Testis (tissue), 3 donors: ENCODE measurements around the gene CNTF. TPM values are rescaled to one million over a fixed set of nuclear protein-coding genes. Genes with fewer than 3 reads are reported as not detected.

Source experiments
- DNase-seq: peaks from one replicate; pipeline ENCODE4 v3.0.0-alpha.2; 2019
- H3K27ac ChIP-seq, 2 donors: fragments of 200-600 bp; sonication (generic); one replicate each; pipeline ENCODE4 v1.5.1; 2019
- H3K27me3 ChIP-seq: fragments of 200-600 bp; sonication (generic); one replicate; pipeline ENCODE4 v1.5.1; 2019
- H3K36me3 ChIP-seq: fragments of 200-600 bp; sonication (generic); one replicate; pipeline ENCODE4 v1.5.1; 2017; ENCODE audit warnings: low read depth; ENCODE audit errors: missing control alignments
- H3K4me1 ChIP-seq: fragments of 200-600 bp; sonication (generic); one replicate; pipeline ENCODE4 v1.5.1; 2019
- H3K4me3 ChIP-seq, 2 donors: fragments of 200-600 bp; sonication (generic); one replicate each; pipeline ENCODE4 v1.5.1; 2017 to 2019
- H3K9me3 ChIP-seq: fragments of 200-600 bp; sonication (generic); one replicate; pipeline ENCODE4 v1.5.1; 2017
- CTCF ChIP-seq, 3 experiments: fragments of 450-650 bp in 2 of 3; fragments of 200-600 bp in 1 of 3; sonication (generic) in 1 of 3; IDR thresholded peaks; one replicate each; pipeline ENCODE4 v1.5.1; 2016 to 2019; ENCODE audit warnings: antibody characterized with exemption in 3 of 3, mild to moderate bottlenecking in 2 of 3, moderate library complexity in 1 of 3
- POLR2A ChIP-seq: fragments of 450-650 bp; IDR thresholded peaks from one replicate; pipeline ENCODE4 v1.6.1; 2017; ENCODE audit warnings: antibody characterized with exemption, mild to moderate bottlenecking, moderate library complexity
- WGBS, 2 donors: methylation state at CpG; one replicate each; pipeline ENCODE4 v1.1.5; 2018; 5-methylcytosine and 5-hydroxymethylcytosine counted together
- intact Hi-C: fragments of 100-400 bp; cut with DNase I; formaldehyde crosslinking; loops from one replicate; pipeline ENCODE4 v1.15.1; 2023; ENCODE audit warnings: low total_unique reads
- polyA plus RNA-seq: library from polyadenylated mRNA; stranded (reverse); fragments of 350-450 nt; fragmentation: Illumina TruSeq; extraction: RNeasy Lipid Tissue Mini Kit (QIAGEN cat#74804); gene quantifications from one replicate; pipeline ENCODE4 v1.2.3, GENCODE V29; 2014; ENCODE audit warnings: low read depth, low replicate concordance; ENCODE audit not compliant: insufficient read depth
- total RNA-seq, 2 donors: library from RNA; depleted of rRNA; stranded (reverse); fragments of >200 nt; gene quantifications; one replicate each; pipeline ENCODE4 v1.2.3, GENCODE V29; 2016

The CNTF gene
- total and polyA plus RNA-seq, 3 donors from 2014 or later = 1.0 to 1.6 (median 1.3) TPM

- H3K27me3 ChIP-seq = no peaks in the 10 kb centered on the region
- peak overlapping the region; percentile 95 to 100 for H3K4me3 ChIP-seq
- 1% methylated on average over 29 to 34 of the region's 78 CpGs for WGBS, 2 donors
- no peaks in the 10 kb centered on the region for H3K9me3 ChIP-seq
- H3K27ac ChIP-seq = peak overlapping the region; percentile 99 to 100
- TF ChIP-seq CTCF (IDR thresholded peaks at IDR 0.05) (peak; percentile 55 to 93 (median 89)), POLR2A (no peak)
- peak; percentile 96 for DNase-seq
- H3K4me1 ChIP-seq = peaks cover 31% of the 10 kb centered on the region
- intact Hi-C loops = no loop called here
- H3K36me3 ChIP-seq = no peaks in the 10 kb centered on the region
Measured at GRCh38 chr11:58579192-58580129, 43.0 kb upstream of the CNTF start.

- Histone ChIP-seq H3K4me3 (peak overlapping the region; percentile 95 to 100), H3K27me3 (no peaks in the 10 kb centered on the region), H3K4me1 (peaks cover 34% of the 10 kb centered on the region), H3K9me3 (no peaks in the 10 kb centered on the region), H3K27ac (peak overlapping the region; percentile 99 to 100), H3K36me3 (no peaks in the 10 kb centered on the region)
- intact Hi-C loops = no loop called here
- TF ChIP-seq POLR2A (no peak), CTCF (IDR thresholded peaks at IDR 0.05) (no peak)
- 0 to 7% methylated on average over 2 of the region's 2 CpGs for WGBS, 2 donors
- no peak for DNase-seq
Measured at GRCh38 chr11:58580311-58580710, 42.2 kb upstream of the CNTF start.

- Histone ChIP-seq H3K4me3 (no peak overlapping the region), H3K4me1 (peaks cover 21% of the 10 kb centered on the region), H3K9me3 (no peaks in the 10 kb centered on the region), H3K27ac (peak overlapping the region in 1 of 2 donors; percentile 11), H3K27me3 (no peaks in the 10 kb centered on the region), H3K36me3 (no peaks in the 10 kb centered on the region)
- intact Hi-C loops = no loop called here
- no peak for DNase-seq
- WGBS, 2 donors = 63 to 76% methylated on average over 1 of the region's 1 CpG
- TF ChIP-seq CTCF (IDR thresholded peaks at IDR 0.05) (no peak), POLR2A (no peak)
Measured at GRCh38 chr11:58582437-58582836, 40.0 kb upstream of the CNTF start.

GRCh38 chr11:58586998-58587397, 35.5 kb upstream of the CNTF start:
- 82 to 88% methylated on average over 2 of the region's 2 CpGs for WGBS, 2 donors
- Histone ChIP-seq H3K4me3 (no peak overlapping the region), H3K27me3 (no peaks in the 10 kb centered on the region), H3K36me3 (no peaks in the 10 kb centered on the region), H3K9me3 (no peaks in the 10 kb centered on the region), H3K4me1 (peaks cover 8% of the 10 kb centered on the region), H3K27ac (no peak overlapping the region)
- no peak for DNase-seq
- TF ChIP-seq CTCF (IDR thresholded peaks at IDR 0.05) (no peak), POLR2A (no peak)
- intact Hi-C loops = no loop called here
